GM21526 (cell line): ENCODE results near the gene OAS3.
"Not testable (repeated sequence)": the region's sequence is repeated elsewhere in the genome, so short reads cannot be mapped to it uniquely, and the experiment has no call there.

Experiments
- ATAC-seq: cut with Tn5 transposase; IDR thresholded peaks from one replicate; pipeline ENCODE4 v1.9.1; 2021; ENCODE audit warnings: moderate library complexity; ENCODE audit not compliant: unreplicated experiment, low FRiP score

OAS3 gene

GRCh38 chr12:112937741-112938719 lies at the start of gene OAS3:
Gene OAS3, plus strand, starts transcription at chr12:112938474. Its CDS starts 57 bp downstream, at chr12:112938531.
- no peak for ATAC-seq

GRCh38 chr12:112891093-112892024 lies 46.9 kb upstream of the OAS3 start:
- no peak for ATAC-seq

- no peak for ATAC-seq
Observed at GRCh38 chr12:112892856-112893255, 45.4 kb upstream of the OAS3 start.

- ATAC-seq = peak; percentile 59
Observed at GRCh38 chr12:112894128-112894527, 44.1 kb upstream of the OAS3 start.

- no peak for ATAC-seq
Observed at GRCh38 chr12:112898380-112898779, 39.9 kb upstream of the OAS3 start.

GRCh38 chr12:112900298-112901145 lies 37.8 kb upstream of the OAS3 start:
- ATAC-seq = no peak

- no peak for ATAC-seq
Observed at GRCh38 chr12:112901271-112901670, 37.0 kb upstream of the OAS3 start.

- no peak for ATAC-seq
Observed at GRCh38 chr12:112904571-112904970, 33.7 kb upstream of the OAS3 start.

GRCh38 chr12:112905451-112906089 lies 32.7 kb upstream of the OAS3 start:
- ATAC-seq = no peak

GRCh38 chr12:112906712-112907414 lies 31.4 kb upstream of the OAS3 start, which contains the start of gene OAS1:
Gene OAS1, plus strand, starts transcription at chr12:112906962. Its CDS starts 78 bp downstream, at chr12:112907040.
- ATAC-seq = peak; percentile 50

- ATAC-seq = peak; percentile 45
Observed at GRCh38 chr12:112907415-112908157, 30.7 kb upstream of the OAS3 start.

GRCh38 chr12:112908548-112908947 lies 29.7 kb upstream of the OAS3 start:
- no peak for ATAC-seq

GRCh38 chr12:112909693-112910092 lies 28.6 kb upstream of the OAS3 start:
- no peak for ATAC-seq

GRCh38 chr12:112913038-112913688 lies 25.1 kb upstream of the OAS3 start:
- ATAC-seq = no peak

- ATAC-seq = not testable (repeated sequence)
Observed at GRCh38 chr12:112913888-112914287, 24.4 kb upstream of the OAS3 start.

GRCh38 chr12:112916270-112916669 lies 22.0 kb upstream of the OAS3 start:
- ATAC-seq = no peak

GRCh38 chr12:112919121-112919520 lies 19.2 kb upstream of the OAS3 start:
- no peak for ATAC-seq

- no peak for ATAC-seq
Observed at GRCh38 chr12:112924986-112925385, 13.3 kb upstream of the OAS3 start.
